HEK293 (cell line): ENCODE data around the gene ERRFI1.

Experiments
- CTCF ChIA-PET: fragments of 350-600 bp; formaldehyde crosslinking; extraction: SDS; loops from one replicate; lab custom pipeline; 2021; ENCODE audit warnings: antibody characterized with exemption; lab: Yijun Ruan, JAX
- POLR2A ChIA-PET: fragments of 300-600 bp; formaldehyde crosslinking; extraction: SDS; loops from one replicate; lab custom pipeline; 2020; ENCODE audit warnings: antibody characterized with exemption, inconsistent platforms; lab: Yijun Ruan, JAX
- H3K27ac ChIP-seq: fragments of 200-500 bp; sonication (Bioruptor generic); 2 replicates; pipeline ENCODE4 v1.5.1; 2014; ENCODE audit warnings: low read depth, low read length, control low read depth, inconsistent platforms; ENCODE audit errors: extremely low read depth
- H3K36me3 ChIP-seq, 2 experiments: fragments of 200-500 bp in 1 of 2; sonication (Bioruptor generic) in 1 of 2; 1 replicate in 1 of 2; 2 replicates in 1 of 2; pipeline ENCODE4 v1.5.1; 2014 to 2017; ENCODE audit warnings: inconsistent platforms in 2 of 2, low read length in 2 of 2; ENCODE audit not compliant: control insufficient read depth in 2 of 2, insufficient read depth in 1 of 2
- H3K4me1 ChIP-seq: fragments of 200-500 bp; sonication (Bioruptor generic); 2 replicates; pipeline ENCODE4 v1.5.1; 2014; ENCODE audit warnings: mild to moderate bottlenecking, low read length, inconsistent platforms; ENCODE audit not compliant: control insufficient read depth, insufficient read depth
- H3K4me3 ChIP-seq: 2 replicates; pipeline ENCODE4 v1.5.1; 2011; ENCODE audit warnings: low read depth, mild to moderate bottlenecking, control low read depth, low read length, moderate library complexity
- H3K9me3 ChIP-seq: fragments of 200-500 bp; sonication (Bioruptor generic); 2 replicates; pipeline ENCODE4 v1.5.1; 2014; ENCODE audit warnings: low read depth, low read length, inconsistent platforms; ENCODE audit not compliant: control insufficient read depth, insufficient read depth
- GLIS2 ChIP-seq: fragments of 450-650 bp; formaldehyde crosslinking; IDR thresholded peaks from 2 replicates; pipeline ENCODE4 v1.5.1; 2016; ENCODE audit warnings: missing biosample characterization, missing genetic modification characterization
- HOXA7 ChIP-seq: sonication (generic); formaldehyde crosslinking; IDR thresholded peaks from 2 replicates; pipeline ENCODE4 v1.8.1; 2022; ENCODE audit warnings: missing genetic modification reagents, borderline replicate concordance
- SALL2 ChIP-seq: fragments of 450-650 bp; formaldehyde crosslinking; IDR thresholded peaks from 2 replicates; pipeline ENCODE4 v1.5.0; 2017; ENCODE audit warnings: missing biosample characterization, mild to moderate bottlenecking, missing genetic modification characterization, borderline replicate concordance
- YY2 ChIP-seq: fragments of 450-650 bp; formaldehyde crosslinking; IDR thresholded peaks from 2 replicates; pipeline ENCODE4 v1.5.1; 2016; ENCODE audit warnings: missing biosample characterization, missing genetic modification characterization
- ZBTB1 ChIP-seq: fragments of 450-650 bp; formaldehyde crosslinking; IDR thresholded peaks from 2 replicates; pipeline ENCODE4 v1.5.1; 2016; ENCODE audit warnings: missing biosample characterization, missing genetic modification characterization
- ZBTB10 ChIP-seq: fragments of 450-650 bp; formaldehyde crosslinking; IDR thresholded peaks from 2 replicates; pipeline ENCODE4 v1.5.1; 2016; ENCODE audit warnings: missing biosample characterization, missing genetic modification characterization
- ZNF26 ChIP-seq: fragments of 450-650 bp; formaldehyde crosslinking; IDR thresholded peaks from 2 replicates; pipeline ENCODE4 v1.5.1; 2016; ENCODE audit warnings: missing biosample characterization, missing genetic modification characterization
- ZNF280C ChIP-seq: fragments of 450-650 bp; formaldehyde crosslinking; IDR thresholded peaks from 2 replicates; pipeline ENCODE4 v1.5.1; 2016; ENCODE audit warnings: missing biosample characterization, missing genetic modification characterization
- ZNF416 ChIP-seq: fragments of 450-650 bp; formaldehyde crosslinking; IDR thresholded peaks from 2 replicates; pipeline ENCODE4 v1.5.1; 2016; ENCODE audit warnings: missing biosample characterization, missing genetic modification characterization
- ZNF521 ChIP-seq: fragments of 450-650 bp; formaldehyde crosslinking; IDR thresholded peaks from 2 replicates; pipeline ENCODE4 v1.5.1; 2017; ENCODE audit warnings: missing biosample characterization, mild to moderate bottlenecking, missing genetic modification characterization
- ZNF530 ChIP-seq: fragments of 450-650 bp; formaldehyde crosslinking; IDR thresholded peaks from 2 replicates; pipeline ENCODE4 v1.5.1; 2016; ENCODE audit warnings: low read depth, missing biosample characterization, missing genetic modification characterization
- ZNF544 ChIP-seq: fragments of 450-650 bp; formaldehyde crosslinking; IDR thresholded peaks from 2 replicates; pipeline ENCODE4 v1.5.0; 2017; ENCODE audit warnings: missing biosample characterization, missing genetic modification characterization
- ZNF621 ChIP-seq: fragments of 450-650 bp; formaldehyde crosslinking; IDR thresholded peaks from 2 replicates; pipeline ENCODE4 v1.5.1; 2017; ENCODE audit warnings: missing biosample characterization, missing genetic modification characterization
- ZNF639 ChIP-seq: fragments of 450-650 bp; formaldehyde crosslinking; IDR thresholded peaks from 2 replicates; pipeline ENCODE4 v1.5.1; 2016; ENCODE audit warnings: missing biosample characterization, missing genetic modification characterization
- ZNF707 ChIP-seq: fragments of 450-650 bp; formaldehyde crosslinking; IDR thresholded peaks from 2 replicates; pipeline ENCODE4 v1.5.1; 2016; ENCODE audit warnings: missing biosample characterization, missing genetic modification characterization
- ZNF792 ChIP-seq: fragments of 450-650 bp; formaldehyde crosslinking; IDR thresholded peaks from 2 replicates; pipeline ENCODE4 v1.5.1; 2016; ENCODE audit warnings: missing biosample characterization, missing genetic modification characterization
- ZNF837 ChIP-seq: fragments of 450-650 bp; formaldehyde crosslinking; IDR thresholded peaks from 2 replicates; pipeline ENCODE4 v1.5.1; 2016; ENCODE audit warnings: missing biosample characterization, missing genetic modification characterization
- TF ChIP-seq, protein P1 (sequence below): fragments of 450-650 bp; formaldehyde crosslinking; IDR thresholded peaks from 2 replicates; pipeline ENCODE4 v1.5.1; 2017; ENCODE audit warnings: missing biosample characterization, mild to moderate bottlenecking, missing genetic modification characterization, moderate library complexity

The ERRFI1 gene

DNA sequence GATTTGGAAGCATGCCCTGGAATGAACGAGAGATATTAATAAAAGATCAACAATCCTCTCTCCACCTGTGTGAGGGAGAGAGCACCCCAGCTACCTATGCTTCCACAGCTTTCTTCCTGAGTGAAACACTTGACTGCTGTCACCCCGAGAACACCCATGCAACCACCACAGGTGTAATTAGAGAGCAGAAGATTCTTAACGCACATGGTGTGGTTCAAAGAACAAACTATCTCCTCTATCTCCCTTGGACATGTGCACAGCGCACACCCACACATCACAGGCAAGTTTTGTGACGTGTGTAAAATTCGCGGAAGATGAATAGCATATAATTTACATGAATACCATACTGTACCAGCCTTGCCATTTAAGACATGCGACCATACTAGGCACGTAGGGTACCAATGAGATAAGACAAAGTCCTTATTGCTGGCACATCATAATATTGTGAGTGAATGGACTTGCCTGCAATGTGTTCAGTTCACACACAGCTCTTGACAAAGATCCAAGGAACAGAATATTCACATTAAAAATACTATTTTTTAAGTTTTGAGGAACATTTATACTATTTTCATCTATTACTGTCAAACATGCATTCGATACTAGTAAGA is 11.6 kb downstream of the ERRFI1 start:
- H3K27ac ChIP-seq = no peak overlapping the region
- ChIA-PET POLR2A (interaction anchor here (0.5 to 1.4 kb wide), 4 partner anchors 100 to 864 kb away, joined by 3 to 6 read pairs (median 4); partner anchors contain the start of gene ENO1), CTCF (interaction anchor here (0.6 to 10.6 kb wide), 31 partner anchors 9 to 834 kb away, joined by 3 to 169 read pairs (median 5); partner anchors contain the start of genes ERRFI1 and PARK7)
- H3K9me3 ChIP-seq = no peaks in the 10 kb centered on the region
- TF ChIP-seq ZNF792 (tag by site-specific recombination) = no peak
- no peak for TF ChIP-seq HOXA7 (CRISPR knock-in tag)
- TF ChIP-seq ZNF639 = no peak
- no peak for TF ChIP-seq YY2
- no peak for TF ChIP-seq ZNF621 (tag by site-specific recombination)
- no peak for TF ChIP-seq ZBTB1
- TF ChIP-seq ZBTB10 (tag by site-specific recombination) = no peak
- no peak for TF ChIP-seq SALL2 (tag by site-specific recombination)
- TF ChIP-seq ZNF530 = no peak
- TF ChIP-seq ZNF707 = no peak
- no peak for TF ChIP-seq ZNF544 (tag by site-specific recombination)
- TF ChIP-seq ZNF416 (tag by site-specific recombination) = no peak
- TF ChIP-seq, protein P1, sequence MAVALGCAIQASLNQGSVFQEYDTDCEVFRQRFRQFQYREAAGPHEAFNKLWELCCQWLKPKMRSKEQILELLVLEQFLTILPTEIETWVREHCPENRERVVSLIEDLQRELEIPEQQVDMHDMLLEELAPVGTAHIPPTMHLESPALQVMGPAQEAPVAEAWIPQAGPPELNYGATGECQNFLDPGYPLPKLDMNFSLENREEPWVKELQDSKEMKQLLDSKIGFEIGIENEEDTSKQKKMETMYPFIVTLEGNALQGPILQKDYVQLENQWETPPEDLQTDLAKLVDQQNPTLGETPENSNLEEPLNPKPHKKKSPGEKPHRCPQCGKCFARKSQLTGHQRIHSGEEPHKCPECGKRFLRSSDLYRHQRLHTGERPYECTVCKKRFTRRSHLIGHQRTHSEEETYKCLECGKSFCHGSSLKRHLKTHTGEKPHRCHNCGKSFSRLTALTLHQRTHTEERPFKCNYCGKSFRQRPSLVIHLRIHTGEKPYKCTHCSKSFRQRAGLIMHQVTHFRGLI (tag by site-specific recombination) = no peak
- peaks cover 37% of the 10 kb centered on the region for H3K4me1 ChIP-seq
- peaks cover 0 to 51% of the 10 kb centered on the region in 2 experiments; a peak in 2 of 3 replicates for H3K36me3 ChIP-seq
- H3K4me3 ChIP-seq = no peak overlapping the region

DNA sequence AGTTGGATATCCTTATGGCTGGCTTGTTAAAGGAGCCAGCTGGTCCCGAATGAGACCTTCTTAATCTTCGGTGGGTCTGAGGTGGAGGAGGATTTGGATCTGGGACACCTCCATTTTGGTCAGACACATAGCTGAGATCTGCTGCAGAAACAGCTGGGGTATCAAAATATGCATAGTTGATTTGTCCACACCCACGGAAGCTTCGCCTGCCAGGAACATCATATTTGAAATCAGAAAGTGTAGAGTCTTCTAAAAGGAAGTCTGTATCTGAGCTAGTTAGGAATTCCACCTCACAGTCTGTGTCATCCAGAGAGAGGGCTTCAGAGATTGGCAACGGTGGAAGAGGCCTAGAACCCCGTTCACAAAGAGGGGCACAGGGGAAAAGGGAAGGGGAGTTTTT is 12.3 kb downstream of the ERRFI1 start:
- CTCF ChIA-PET = interaction anchor here (0.6 to 10.6 kb wide), 13 partner anchors 8 to 339 kb away, joined by 3 to 169 read pairs (median 6); partner anchors contain the start of gene ERRFI1
- Histone ChIP-seq H3K9me3 (no peaks in the 10 kb centered on the region), H3K4me3 (no peak overlapping the region), H3K27ac (no peak overlapping the region), H3K4me1 (peaks cover 36% of the 10 kb centered on the region), H3K36me3 (peaks cover 0 to 51% of the 10 kb centered on the region in 2 experiments; a peak in 2 of 3 replicates)
- POLR2A ChIA-PET = interaction anchor here (0.5 to 1.3 kb wide), 2 partner anchors 99 to 301 kb away, joined by 3 to 5 read pairs; no protein-coding TSS in a partner anchor
- TF ChIP-seq ZNF26 = no peak
- no peak for TF ChIP-seq ZNF837 (tag by site-specific recombination)
- no peak for TF ChIP-seq ZNF521 (tag by site-specific recombination)
- TF ChIP-seq ZNF280C (tag by site-specific recombination) = no peak
- TF ChIP-seq GLIS2 (tag by site-specific recombination) = no peak
